Measurements from ENCODE around the gene NHERF2. TPM values are rescaled to one million over a fixed set of nuclear protein-coding genes. Genes with fewer than 3 reads are reported as not detected.
A peak's percentile ranks its signal among the peaks of the same experiment; 100 is the strongest.

Gene NHERF2
- total RNA-seq, 4 donors from 2014 or later, result 13.8 to 36.5 (median 21.8) TPM

DNA sequence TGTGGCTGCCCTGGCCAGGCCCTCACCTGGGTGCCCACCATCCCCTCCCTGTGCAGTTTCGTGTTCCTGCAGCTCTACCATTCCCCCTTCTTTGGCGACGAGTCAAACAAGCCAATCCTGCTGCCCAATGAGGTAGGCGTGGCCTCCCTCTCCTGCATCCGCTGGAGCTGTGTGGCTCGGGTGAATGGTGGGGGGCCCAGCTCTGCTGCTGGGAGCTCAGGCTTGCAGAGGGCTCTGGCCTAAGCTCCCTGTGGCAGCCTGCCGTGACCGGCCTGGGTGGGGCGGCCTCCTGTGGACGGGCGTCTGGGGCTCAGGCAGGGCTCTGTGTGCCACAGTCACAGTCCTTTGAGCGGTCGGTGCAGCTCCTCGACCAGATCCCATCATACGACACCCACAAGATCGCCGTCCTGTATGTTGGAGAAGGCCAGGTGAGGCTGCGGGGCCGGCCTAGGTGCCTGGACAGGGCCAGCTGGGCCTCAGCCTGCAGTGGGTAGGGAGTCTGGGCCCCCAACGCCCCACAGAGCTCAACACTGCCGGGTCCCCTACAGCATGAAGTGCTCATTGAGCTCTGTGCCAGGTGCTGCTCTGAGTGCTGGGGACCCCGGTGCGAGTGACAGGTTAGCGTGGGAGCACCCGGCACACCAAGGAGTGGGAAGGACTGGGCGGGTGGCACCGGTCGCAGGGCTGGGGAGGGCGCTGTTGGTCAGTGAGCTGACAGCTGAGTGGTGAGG, 58.4 kb downstream of the NHERF2 start:
- WGBS, result 88% methylated on average over 11 of the region's 29 CpGs
- H3K4me3 ChIP-seq, result no peak overlapping the region
- no peaks in the 10 kb centered on the region for H3K27me3 ChIP-seq
- peaks cover 91% of the 10 kb centered on the region for H3K36me3 ChIP-seq
- H3K9me3 ChIP-seq, result no peaks in the 10 kb centered on the region
- no peak for DNase-seq (ENCODE audit: low spot score in 2 of 2)
- TF ChIP-seq POLR2A (IDR thresholded peaks at IDR 0.05) (no peak), EP300 (IDR thresholded peaks at IDR 0.05) (no peak), POLR2AphosphoS5 (IDR thresholded peaks at IDR 0.05) (no peak)
- TF ChIP-seq, protein P1, sequence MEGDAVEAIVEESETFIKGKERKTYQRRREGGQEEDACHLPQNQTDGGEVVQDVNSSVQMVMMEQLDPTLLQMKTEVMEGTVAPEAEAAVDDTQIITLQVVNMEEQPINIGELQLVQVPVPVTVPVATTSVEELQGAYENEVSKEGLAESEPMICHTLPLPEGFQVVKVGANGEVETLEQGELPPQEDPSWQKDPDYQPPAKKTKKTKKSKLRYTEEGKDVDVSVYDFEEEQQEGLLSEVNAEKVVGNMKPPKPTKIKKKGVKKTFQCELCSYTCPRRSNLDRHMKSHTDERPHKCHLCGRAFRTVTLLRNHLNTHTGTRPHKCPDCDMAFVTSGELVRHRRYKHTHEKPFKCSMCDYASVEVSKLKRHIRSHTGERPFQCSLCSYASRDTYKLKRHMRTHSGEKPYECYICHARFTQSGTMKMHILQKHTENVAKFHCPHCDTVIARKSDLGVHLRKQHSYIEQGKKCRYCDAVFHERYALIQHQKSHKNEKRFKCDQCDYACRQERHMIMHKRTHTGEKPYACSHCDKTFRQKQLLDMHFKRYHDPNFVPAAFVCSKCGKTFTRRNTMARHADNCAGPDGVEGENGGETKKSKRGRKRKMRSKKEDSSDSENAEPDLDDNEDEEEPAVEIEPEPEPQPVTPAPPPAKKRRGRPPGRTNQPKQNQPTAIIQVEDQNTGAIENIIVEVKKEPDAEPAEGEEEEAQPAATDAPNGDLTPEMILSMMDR (IDR thresholded peaks at IDR 0.05), result no peak
- peaks cover 61% of the 10 kb centered on the region for H3K4me1 ChIP-seq
- no peak overlapping the region for H3K27ac ChIP-seq

DNA sequence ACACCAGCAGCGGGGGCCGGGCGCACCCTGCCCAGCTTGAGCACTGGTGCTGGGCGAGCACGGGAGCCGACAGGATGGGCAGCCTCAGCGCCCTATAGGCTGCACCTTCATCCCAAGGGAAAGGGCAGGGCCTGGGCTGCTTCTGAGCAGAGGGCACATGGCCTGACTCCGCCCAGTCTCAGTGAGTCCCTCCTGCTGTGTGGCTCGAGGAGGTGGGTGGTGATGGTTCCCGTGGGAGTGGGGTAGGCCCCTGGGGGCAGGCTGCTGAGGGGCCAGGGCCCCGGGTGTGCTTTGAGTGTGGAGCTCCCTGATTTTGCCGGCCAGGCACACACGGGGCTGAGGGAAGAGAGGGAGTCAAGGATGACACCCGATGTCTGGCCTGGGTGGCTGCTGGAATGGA, 59.0 kb downstream of the NHERF2 start:
- peak overlapping the region; percentile 9 for H3K27ac ChIP-seq
- peaks cover 67% of the 10 kb centered on the region for H3K4me1 ChIP-seq
- no peaks in the 10 kb centered on the region for H3K9me3 ChIP-seq
- TF ChIP-seq EP300 (IDR thresholded peaks at IDR 0.05), result no peak
- TF ChIP-seq, protein P1 (IDR thresholded peaks at IDR 0.05), result no peak
- no peak for TF ChIP-seq POLR2AphosphoS5 (IDR thresholded peaks at IDR 0.05)
- no peak for TF ChIP-seq POLR2A (IDR thresholded peaks at IDR 0.05)
- no peak for DNase-seq (ENCODE audit: low spot score in 2 of 2)
- H3K36me3 ChIP-seq, result peaks cover 91% of the 10 kb centered on the region
- no peak overlapping the region for H3K4me3 ChIP-seq
- 72% methylated on average over 14 of the region's 14 CpGs for WGBS
- H3K27me3 ChIP-seq, result no peaks in the 10 kb centered on the region

DNA sequence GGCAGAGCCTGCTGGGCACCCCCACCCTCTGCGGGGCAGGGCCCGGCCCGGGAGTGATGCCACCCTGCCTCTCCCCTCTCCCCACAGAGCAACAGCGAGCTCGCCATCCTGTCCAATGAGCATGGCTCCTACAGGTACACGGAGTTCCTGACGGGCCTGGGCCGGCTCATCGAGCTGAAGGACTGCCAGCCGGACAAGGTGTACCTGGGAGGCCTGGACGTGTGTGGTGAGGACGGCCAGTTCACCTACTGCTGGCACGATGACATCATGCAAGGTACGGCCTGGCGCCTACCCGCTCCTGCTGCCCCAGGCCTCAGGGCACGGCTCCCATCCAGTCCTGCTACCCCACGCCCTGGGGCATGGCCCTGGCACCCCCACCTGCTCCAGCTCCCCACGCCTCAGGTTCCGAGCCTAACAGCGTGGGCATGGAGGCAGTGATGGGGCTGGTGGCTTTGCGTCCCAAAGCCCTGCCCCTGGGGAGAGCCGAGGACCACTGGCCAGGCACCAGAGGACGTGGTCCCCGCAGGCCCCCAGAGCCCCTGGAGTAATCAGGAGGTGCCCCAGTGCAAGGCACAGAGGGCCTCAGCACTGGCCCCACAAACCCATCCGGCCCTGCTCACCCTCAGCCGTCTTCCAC, 59.5 kb downstream of the NHERF2 start:
- no peak overlapping the region for H3K4me3 ChIP-seq
- peak overlapping the region; percentile 9 for H3K27ac ChIP-seq
- no peaks in the 10 kb centered on the region for H3K9me3 ChIP-seq
- DNase-seq (ENCODE audit: low spot score in 2 of 2), result no peak
- TF ChIP-seq POLR2A (IDR thresholded peaks at IDR 0.05) (no peak), POLR2AphosphoS5 (IDR thresholded peaks at IDR 0.05) (no peak), EP300 (IDR thresholded peaks at IDR 0.05) (no peak)
- TF ChIP-seq, protein P1 (IDR thresholded peaks at IDR 0.05), result no peak
- H3K4me1 ChIP-seq, result peaks cover 70% of the 10 kb centered on the region
- peaks cover 89% of the 10 kb centered on the region for H3K36me3 ChIP-seq
- WGBS, result 60% methylated on average over 2 of the region's 27 CpGs
- no peaks in the 10 kb centered on the region for H3K27me3 ChIP-seq

DNA sequence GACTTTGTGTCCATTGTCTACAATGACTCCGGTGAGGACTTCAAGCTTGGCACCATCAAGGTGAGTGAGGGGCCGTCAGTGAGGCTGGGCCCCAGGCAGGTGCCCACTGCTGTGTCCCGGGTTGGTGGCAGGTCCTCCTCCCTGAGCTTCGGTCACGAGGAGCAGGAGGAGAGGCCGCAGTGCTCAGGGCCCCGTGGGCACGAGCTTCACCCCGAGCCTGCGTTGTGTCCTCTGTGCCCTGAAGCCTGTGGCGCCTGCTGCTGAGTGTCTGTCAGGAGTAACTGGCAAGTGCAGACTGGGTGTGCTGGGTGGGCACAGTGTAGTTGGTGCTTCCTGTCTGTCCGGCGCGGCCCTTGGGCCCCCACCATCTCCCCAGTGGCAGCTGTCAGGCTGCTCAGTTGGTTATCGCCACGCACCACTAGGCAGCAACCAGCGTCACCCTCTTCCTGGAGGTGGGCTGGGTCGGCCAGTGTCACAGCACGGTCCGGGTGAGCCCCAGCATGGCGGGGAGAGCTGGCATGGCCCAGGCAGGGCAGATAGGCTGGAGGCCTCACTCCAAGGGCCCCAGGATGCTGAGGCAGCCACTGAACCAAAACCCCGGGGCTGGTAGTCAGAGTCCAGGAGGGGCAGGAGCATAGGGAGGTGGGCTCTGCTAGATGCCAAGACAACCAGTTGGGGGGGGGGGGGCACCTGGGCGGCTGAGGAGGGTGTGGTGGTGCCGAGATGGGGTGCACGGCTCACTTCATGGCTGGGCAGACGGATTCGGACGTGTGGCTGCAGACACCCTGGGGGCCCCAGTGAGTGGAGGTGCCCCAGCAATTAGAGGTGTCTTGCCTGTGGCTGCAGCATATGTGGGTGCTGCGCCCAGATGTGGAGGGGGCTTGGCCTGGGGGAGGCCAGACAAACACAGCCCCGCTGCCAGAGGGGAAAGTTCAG, 60.4 kb downstream of the NHERF2 start:
- no peak for TF ChIP-seq EP300 (IDR thresholded peaks at IDR 0.05)
- no peak for TF ChIP-seq POLR2A (IDR thresholded peaks at IDR 0.05)
- no peak for TF ChIP-seq POLR2AphosphoS5 (IDR thresholded peaks at IDR 0.05)
- TF ChIP-seq, protein P1 (IDR thresholded peaks at IDR 0.05), result no peak
- peaks cover 73% of the 10 kb centered on the region for H3K4me1 ChIP-seq
- no peak overlapping the region for H3K27ac ChIP-seq
- no peak overlapping the region for H3K4me3 ChIP-seq
- no peak for DNase-seq (ENCODE audit: low spot score in 2 of 2)
- H3K27me3 ChIP-seq, result no peaks in the 10 kb centered on the region
- H3K36me3 ChIP-seq, result peaks cover 90% of the 10 kb centered on the region
- 87% methylated on average over 6 of the region's 30 CpGs for WGBS
- H3K9me3 ChIP-seq, result no peaks in the 10 kb centered on the region
